GM18907 (cell line): ENCODE results near the gene KLRD1.
"Not testable (repeated sequence)": the region's sequence is repeated elsewhere in the genome, so short reads cannot be mapped to it uniquely, and the experiment has no call there.

Experiments used
- ATAC-seq: cut with Tn5 transposase; IDR thresholded peaks from one replicate; pipeline ENCODE4 v1.9.1; 2021; ENCODE audit warnings: mild to moderate bottlenecking, moderate library complexity; ENCODE audit not compliant: unreplicated experiment

The KLRD1 gene

GRCh38 chr12:10307630-10308029, at the start of gene KLRD1:
Gene KLRD1, plus strand, starts transcription at chr12:10307870. Its CDS starts 208 bp downstream, at chr12:10308078.
- no peak for ATAC-seq

GRCh38 chr12:10260927-10261326, 46.7 kb upstream of the KLRD1 start:
- ATAC-seq: no peak

GRCh38 chr12:10268037-10268436, 39.6 kb upstream of the KLRD1 start:
- no peak for ATAC-seq

GRCh38 chr12:10272467-10272866, 35.2 kb upstream of the KLRD1 start:
- ATAC-seq: no peak

- ATAC-seq: no peak
Observed at GRCh38 chr12:10276774-10277173, 30.9 kb upstream of the KLRD1 start.

GRCh38 chr12:10278104-10278503, 29.6 kb upstream of the KLRD1 start:
- ATAC-seq: no peak

- ATAC-seq: no peak
Observed at GRCh38 chr12:10279937-10280336, 27.7 kb upstream of the KLRD1 start.

- ATAC-seq: no peak
Observed at GRCh38 chr12:10283027-10283426, 24.6 kb upstream of the KLRD1 start.

GRCh38 chr12:10285919-10286318, 21.8 kb upstream of the KLRD1 start:
- no peak for ATAC-seq

- ATAC-seq: no peak
Observed at GRCh38 chr12:10289005-10289754, 18.5 kb upstream of the KLRD1 start.

GRCh38 chr12:10291030-10291429, 16.6 kb upstream of the KLRD1 start:
- no peak for ATAC-seq

GRCh38 chr12:10293151-10293550, 14.5 kb upstream of the KLRD1 start:
- ATAC-seq: no peak

- ATAC-seq: no peak
Observed at GRCh38 chr12:10293570-10294227, 14.0 kb upstream of the KLRD1 start.

- ATAC-seq: no peak
Observed at GRCh38 chr12:10301103-10301502, 6.6 kb upstream of the KLRD1 start.

- no peak for ATAC-seq
Observed at GRCh38 chr12:10304161-10304574, 3.5 kb upstream of the KLRD1 start.

- no peak for ATAC-seq
Observed at GRCh38 chr12:10305411-10305810, 2.3 kb upstream of the KLRD1 start.

- ATAC-seq: no peak
Observed at GRCh38 chr12:10310926-10311720, 3.5 kb downstream of the KLRD1 start.

GRCh38 chr12:10319388-10319787, 11.7 kb downstream of the KLRD1 start:
- ATAC-seq: no peak

- no peak for ATAC-seq
Observed at GRCh38 chr12:10320643-10321042, 13.0 kb downstream of the KLRD1 start.

GRCh38 chr12:10328691-10329090, 21.0 kb downstream of the KLRD1 start:
- ATAC-seq: not testable (repeated sequence)

- ATAC-seq: no peak
Observed at GRCh38 chr12:10331642-10332239, 24.1 kb downstream of the KLRD1 start.
